H9 (cell line): ENCODE measurements around the gene NFKB1. TPM values are rescaled to one million over a fixed set of nuclear protein-coding genes. Genes with fewer than 3 reads are reported as not detected.

Source experiments
- DNase-seq: peaks from one replicate; pipeline ENCODE4 v3.0.0-alpha.2; 2017
- H2AFZ ChIP-seq: one replicate; pipeline ENCODE4 v1.6.1; 2013; ENCODE audit warnings: mild to moderate bottlenecking, low read length, control low read depth, moderate library complexity
- H2AK5ac ChIP-seq: 2 replicates; pipeline ENCODE4 v1.6.1; 2013; ENCODE audit warnings: low read length, control low read depth, mixed read lengths; ENCODE audit not compliant: insufficient read length
- H2BK120ac ChIP-seq: one replicate; pipeline ENCODE4 v1.6.1; 2013; ENCODE audit warnings: low read depth, mild to moderate bottlenecking, low read length, control low read depth, inconsistent platforms; ENCODE audit not compliant: poor library complexity, severe bottlenecking
- H2BK12ac ChIP-seq: 2 replicates; pipeline ENCODE4 v1.6.1; 2013; ENCODE audit warnings: low read length, control low read depth, mixed read lengths, low read depth; ENCODE audit not compliant: insufficient read length
- H2BK15ac ChIP-seq: 2 replicates; pipeline ENCODE4 v1.6.1; 2013; ENCODE audit warnings: low read depth, low read length, control low read depth
- H2BK20ac ChIP-seq: one replicate; pipeline ENCODE4 v1.6.1; 2013; ENCODE audit warnings: low read depth, mild to moderate bottlenecking, low read length, control low read depth, inconsistent platforms; ENCODE audit not compliant: poor library complexity, severe bottlenecking
- H2BK5ac ChIP-seq: 2 replicates; pipeline ENCODE4 v1.6.1; 2013; ENCODE audit warnings: low read length, control low read depth, mixed read lengths; ENCODE audit not compliant: insufficient read length
- H3K14ac ChIP-seq: 2 replicates; pipeline ENCODE4 v1.6.1; 2013; ENCODE audit warnings: low read length, control low read depth; ENCODE audit not compliant: insufficient read depth
- H3K18ac ChIP-seq: 2 replicates; pipeline ENCODE4 v1.6.1; 2013; ENCODE audit warnings: low read depth, mild to moderate bottlenecking, mixed read lengths, low read length, control low read depth; ENCODE audit not compliant: insufficient read length
- H3K23ac ChIP-seq: 2 replicates; pipeline ENCODE4 v1.6.1; 2013; ENCODE audit warnings: low read length, control low read depth, mixed read lengths, low read depth; ENCODE audit not compliant: insufficient read length
- H3K23me2 ChIP-seq: 2 replicates; pipeline ENCODE4 v1.6.1; 2013; ENCODE audit warnings: low read depth, mild to moderate bottlenecking, mixed read lengths, low read length, control low read depth; ENCODE audit not compliant: insufficient read length, poor library complexity, severe bottlenecking
- H3K27ac ChIP-seq: 2 replicates; pipeline ENCODE4 v1.5.1; 2013; ENCODE audit warnings: low read length, control low read depth, mixed read lengths, low read depth; ENCODE audit not compliant: insufficient read length
- H3K27me3 ChIP-seq: 2 replicates; pipeline ENCODE4 v1.6.1; 2013; ENCODE audit warnings: low read length, control low read depth, inconsistent platforms; ENCODE audit not compliant: insufficient read depth
- H3K4ac ChIP-seq: 2 replicates; pipeline ENCODE4 v1.6.1; 2013; ENCODE audit warnings: low read depth, mild to moderate bottlenecking, control low read depth, inconsistent platforms, low read length, moderate library complexity
- H3K4me1 ChIP-seq: 2 replicates; pipeline ENCODE4 v1.6.1; 2013; ENCODE audit warnings: low read length, control low read depth, inconsistent platforms; ENCODE audit not compliant: insufficient read depth
- H3K4me2 ChIP-seq: 2 replicates; pipeline ENCODE4 v1.6.1; 2013; ENCODE audit warnings: low read length, control low read depth, mixed read lengths; ENCODE audit not compliant: insufficient read length, insufficient read depth
- H3K56ac ChIP-seq: 2 replicates; pipeline ENCODE4 v1.6.1; 2013; ENCODE audit warnings: low read depth, mild to moderate bottlenecking, mixed read lengths, low read length, control low read depth; ENCODE audit not compliant: insufficient read length
- H3K79me1 ChIP-seq: 2 replicates; pipeline ENCODE4 v1.6.1; 2013; ENCODE audit warnings: low read depth, mild to moderate bottlenecking, moderate library complexity, low read length, control low read depth, inconsistent platforms; ENCODE audit not compliant: insufficient read depth, poor library complexity, severe bottlenecking
- H3K79me2 ChIP-seq: 2 replicates; pipeline ENCODE4 v1.6.1; 2013; ENCODE audit warnings: low read length, control low read depth, inconsistent platforms; ENCODE audit not compliant: insufficient read depth
- H3K9ac ChIP-seq: 2 replicates; pipeline ENCODE4 v1.6.1; 2013; ENCODE audit warnings: low read length, control low read depth, mixed read lengths; ENCODE audit not compliant: insufficient read length; ENCODE audit errors: extremely low read depth
- H3K9me3 ChIP-seq: one replicate; pipeline ENCODE4 v1.6.1; 2013; ENCODE audit warnings: low read depth, low read length, inconsistent platforms; ENCODE audit not compliant: control insufficient read depth
- H3T11ph ChIP-seq: one replicate; pipeline ENCODE4 v1.6.1; 2013; ENCODE audit warnings: mild to moderate bottlenecking, low read length, control low read depth, inconsistent platforms
- H4K20me1 ChIP-seq: one replicate; pipeline ENCODE4 v1.6.1; 2013; ENCODE audit not compliant: control insufficient read depth, insufficient read length, insufficient read depth
- H4K5ac ChIP-seq: 2 replicates; pipeline ENCODE4 v1.6.1; 2013; ENCODE audit warnings: low read depth, mild to moderate bottlenecking, mixed read lengths, low read length, control low read depth; ENCODE audit not compliant: insufficient read length
- H4K8ac ChIP-seq: replicated peaks from 2 replicates; pipeline ENCODE4 v1.6.1; 2013; ENCODE audit warnings: low read length, control low read depth, mixed read lengths, low read depth; ENCODE audit not compliant: insufficient read length
- H4K91ac ChIP-seq: 2 replicates; pipeline ENCODE4 v1.6.1; 2013; ENCODE audit warnings: low read depth, mild to moderate bottlenecking, moderate library complexity, mixed read lengths, low read length, control low read depth; ENCODE audit not compliant: insufficient read length
- H3K27ac Mint-ChIP-seq, 3 experiments: 2 replicates in 2 of 3; 3 replicates in 1 of 3; pipeline ENCODE4 v1.8.0; 2020 to 2021; ENCODE audit warnings: mixed read lengths in 3 of 3, mild to moderate bottlenecking in 1 of 3, moderate library complexity in 1 of 3
- H3K27me3 Mint-ChIP-seq: 2 replicates; pipeline ENCODE4 v1.8.0; 2021; ENCODE audit warnings: low read depth, mild to moderate bottlenecking, moderate library complexity, mixed read lengths
- H3K36me3 Mint-ChIP-seq, 3 experiments: 2 replicates in 2 of 3; 3 replicates in 1 of 3; pipeline ENCODE4 v1.8.0; 2020 to 2021; ENCODE audit warnings: low read depth in 3 of 3, mixed read lengths in 3 of 3; ENCODE audit not compliant: insufficient read depth in 1 of 3
- H3K4me1 Mint-ChIP-seq, 2 experiments: 2 replicates each; pipeline ENCODE4 v1.8.0; 2020; ENCODE audit warnings: mixed read lengths in 2 of 2
- H3K4me3 Mint-ChIP-seq, 2 experiments: 2 replicates in 1 of 2; 3 replicates in 1 of 2; pipeline ENCODE4 v1.8.0; 2020 to 2021; ENCODE audit warnings: mild to moderate bottlenecking in 2 of 2, mixed read lengths in 2 of 2, moderate library complexity in 1 of 2
- H3K9me3 Mint-ChIP-seq, 2 experiments: 2 replicates in 1 of 2; 3 replicates in 1 of 2; pipeline ENCODE4 v1.8.0; 2020; ENCODE audit warnings: mild to moderate bottlenecking in 2 of 2, mixed read lengths in 2 of 2, moderate library complexity in 1 of 2
- WGBS: extraction: QIAGEN DNeasy Blood & Tissue Kit; methylation state at CpG from one replicate; pipeline ENCODE4 v1.1.7; 2013; ENCODE audit warnings: missing lambda C conversion rate, low lambda C conversion rate, mixed read lengths; ENCODE audit not compliant: insufficient read length; ENCODE audit errors: extremely low coverage; 5-methylcytosine and 5-hydroxymethylcytosine counted together
- total RNA-seq: library from RNA; stranded (reverse); gene quantifications from 2 replicates; pipeline ENCODE4 v1.2.1, GENCODE V29; 2021
- TF ChIP-seq, protein P1 (sequence below): fragments of 200-600 bp; sonication (generic); conservative IDR thresholded peaks from 3 replicates; pipeline ENCODE4 v1.8.0; 2021; ENCODE audit warnings: antibody characterized with exemption, mild to moderate bottlenecking

NFKB1 gene
- total RNA-seq, 1 experiment from 2014 or later, result 5.7 TPM

DNA sequence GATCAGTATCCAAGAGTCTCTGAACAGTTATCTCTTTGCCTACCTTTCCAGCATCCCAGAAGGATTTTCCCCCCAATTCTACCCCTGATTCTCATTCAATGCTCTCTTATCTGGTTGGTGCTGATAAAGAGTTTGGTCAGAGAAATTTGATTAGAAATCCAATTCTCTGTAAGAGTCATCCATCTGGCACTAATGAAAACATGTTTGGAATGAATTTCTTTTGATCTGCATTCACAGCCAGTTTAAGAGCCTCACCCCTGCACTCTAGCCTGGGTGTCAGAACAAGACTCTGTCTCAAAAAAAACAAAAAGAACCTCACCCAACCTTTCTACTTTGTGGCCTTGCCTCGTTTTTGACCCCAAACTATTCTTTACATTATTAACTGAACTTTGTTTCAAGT, 137.5 kb downstream of the NFKB1 start:
- Histone ChIP-seq H3K14ac (no peak overlapping the region), H3K56ac (no peak overlapping the region), H3K27me3 (no peaks in the 10 kb centered on the region), H3K79me1 (no peaks in the 10 kb centered on the region), H2BK20ac (no peak overlapping the region), H3K4ac (no peak overlapping the region), H3K27ac (no peak overlapping the region), H2BK12ac (no peak overlapping the region), H2BK120ac (no peak overlapping the region), H4K20me1 (no peaks in the 10 kb centered on the region), H4K8ac (no peak overlapping the region), H3K4me1 (no peaks in the 10 kb centered on the region), H3K23me2 (no peaks in the 10 kb centered on the region), H4K5ac (no peak overlapping the region), H2AFZ (no peak overlapping the region), H2BK15ac (no peak overlapping the region), H2BK5ac (no peak overlapping the region), H3K79me2 (no peaks in the 10 kb centered on the region), H2AK5ac (no peak overlapping the region), H3K18ac (no peak overlapping the region), H3T11ph (no peak overlapping the region), H3K23ac (no peak overlapping the region), H3K4me2 (no peak overlapping the region), H4K91ac (no peak overlapping the region), H3K9me3 (no peaks in the 10 kb centered on the region), H3K9ac (no peak overlapping the region)
- Mint-ChIP-seq H3K27me3 (no peaks in the 10 kb centered on the region), H3K4me3 (no peak overlapping the region), H3K4me1 (no peaks in the 10 kb centered on the region), H3K27ac (no peak overlapping the region; a peak in 1 of 7 replicates), H3K9me3 (no peaks in the 10 kb centered on the region), H3K36me3 (peaks cover 5 to 28% (median 8%) of the 10 kb centered on the region in 3 experiments; a peak in 6 of 7 replicates)
- no peak for DNase-seq
- TF ChIP-seq, protein P1, sequence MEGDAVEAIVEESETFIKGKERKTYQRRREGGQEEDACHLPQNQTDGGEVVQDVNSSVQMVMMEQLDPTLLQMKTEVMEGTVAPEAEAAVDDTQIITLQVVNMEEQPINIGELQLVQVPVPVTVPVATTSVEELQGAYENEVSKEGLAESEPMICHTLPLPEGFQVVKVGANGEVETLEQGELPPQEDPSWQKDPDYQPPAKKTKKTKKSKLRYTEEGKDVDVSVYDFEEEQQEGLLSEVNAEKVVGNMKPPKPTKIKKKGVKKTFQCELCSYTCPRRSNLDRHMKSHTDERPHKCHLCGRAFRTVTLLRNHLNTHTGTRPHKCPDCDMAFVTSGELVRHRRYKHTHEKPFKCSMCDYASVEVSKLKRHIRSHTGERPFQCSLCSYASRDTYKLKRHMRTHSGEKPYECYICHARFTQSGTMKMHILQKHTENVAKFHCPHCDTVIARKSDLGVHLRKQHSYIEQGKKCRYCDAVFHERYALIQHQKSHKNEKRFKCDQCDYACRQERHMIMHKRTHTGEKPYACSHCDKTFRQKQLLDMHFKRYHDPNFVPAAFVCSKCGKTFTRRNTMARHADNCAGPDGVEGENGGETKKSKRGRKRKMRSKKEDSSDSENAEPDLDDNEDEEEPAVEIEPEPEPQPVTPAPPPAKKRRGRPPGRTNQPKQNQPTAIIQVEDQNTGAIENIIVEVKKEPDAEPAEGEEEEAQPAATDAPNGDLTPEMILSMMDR, result no peak
- WGBS, result no CpG with 5 or more reads among the region's 1 CpG
